ENCODE measurements around the gene PIWIL1.

DNA sequence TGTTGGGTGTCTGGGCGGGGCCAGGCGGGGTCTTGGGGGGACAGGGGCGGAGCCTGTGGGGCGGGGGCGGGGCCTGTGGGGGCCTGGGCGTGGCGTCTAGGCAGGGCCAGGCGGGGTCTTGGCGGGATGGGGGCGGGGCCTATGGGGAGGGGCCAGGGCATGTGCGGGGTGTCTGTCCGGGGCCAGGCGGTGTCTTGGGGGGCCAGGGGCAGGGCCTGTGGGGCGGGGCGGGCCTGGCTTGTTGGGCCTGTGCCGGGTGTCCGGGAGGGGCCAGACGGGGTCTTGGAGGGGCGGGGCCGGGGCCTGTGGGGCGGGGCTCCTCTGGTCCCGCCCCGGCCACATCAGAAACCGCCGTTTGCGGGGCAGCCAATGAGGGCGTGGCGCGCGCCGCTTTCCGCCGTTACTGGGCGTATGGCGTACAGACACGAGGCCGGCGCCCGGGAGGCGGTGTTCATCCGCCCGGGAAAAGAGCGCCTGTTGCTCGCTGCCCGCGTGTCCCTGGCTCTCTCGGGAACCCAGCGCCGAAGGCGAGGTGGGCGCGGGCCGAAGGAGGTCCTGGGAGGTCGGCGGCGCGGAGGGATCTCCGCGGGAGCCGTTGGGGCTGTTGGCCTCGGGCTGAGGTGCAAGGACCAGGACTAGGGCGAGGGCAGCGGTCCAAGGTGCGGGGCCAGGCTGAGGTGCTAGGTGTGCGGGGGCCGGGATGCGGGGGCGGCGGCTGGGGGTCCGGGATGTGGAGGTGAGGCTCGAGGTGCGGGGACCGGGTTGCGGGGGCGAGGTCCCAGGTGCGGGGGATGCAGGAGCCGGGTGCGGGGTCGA, at the start of gene PIWIL1:
- no peak for TF ChIP-seq CTCF (IDR thresholded peaks at IDR 0.05 in 2 of 3, conservative IDR thresholded peaks at IDR 0.05 in 1 of 3; ENCODE audit: borderline replicate concordance in 1 of 3, insufficient read depth in 1 of 3, low read depth in 2 of 3, low read length in 2 of 3)
- TF ChIP-seq ZFX (IDR thresholded peaks at IDR 0.05), result no peak
- no peak for TF ChIP-seq EZH2phosphoT487 (IDR thresholded peaks at IDR 0.05; ENCODE audit: borderline replicate concordance)
- TF ChIP-seq, protein P1, sequence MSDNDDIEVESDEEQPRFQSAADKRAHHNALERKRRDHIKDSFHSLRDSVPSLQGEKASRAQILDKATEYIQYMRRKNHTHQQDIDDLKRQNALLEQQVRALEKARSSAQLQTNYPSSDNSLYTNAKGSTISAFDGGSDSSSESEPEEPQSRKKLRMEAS (IDR thresholded peaks at IDR 0.05), result no peak
